KBM-7 (cell line): ENCODE measurements around the gene SDK2.
A peak's percentile ranks its signal among the peaks of the same experiment; 100 is the strongest.
"Not testable (repeated sequence)": the region's sequence is repeated elsewhere in the genome, so short reads cannot be mapped to it uniquely, and the experiment has no call there.

Experiments
- DNase-seq: peaks from one replicate; pipeline ENCODE4 v3.0.0-alpha.2; 2015
- in situ Hi-C: fragments of 300-500 bp; cut with MboI; formaldehyde crosslinking; loops from 2 replicates; pipeline ENCODE4 v1.14.3; 2020; ENCODE audit warnings: low sequenced_read_pairs, low pct_unique_long_range_greater_than_20kb, mixed read lengths

SDK2 gene

DNA sequence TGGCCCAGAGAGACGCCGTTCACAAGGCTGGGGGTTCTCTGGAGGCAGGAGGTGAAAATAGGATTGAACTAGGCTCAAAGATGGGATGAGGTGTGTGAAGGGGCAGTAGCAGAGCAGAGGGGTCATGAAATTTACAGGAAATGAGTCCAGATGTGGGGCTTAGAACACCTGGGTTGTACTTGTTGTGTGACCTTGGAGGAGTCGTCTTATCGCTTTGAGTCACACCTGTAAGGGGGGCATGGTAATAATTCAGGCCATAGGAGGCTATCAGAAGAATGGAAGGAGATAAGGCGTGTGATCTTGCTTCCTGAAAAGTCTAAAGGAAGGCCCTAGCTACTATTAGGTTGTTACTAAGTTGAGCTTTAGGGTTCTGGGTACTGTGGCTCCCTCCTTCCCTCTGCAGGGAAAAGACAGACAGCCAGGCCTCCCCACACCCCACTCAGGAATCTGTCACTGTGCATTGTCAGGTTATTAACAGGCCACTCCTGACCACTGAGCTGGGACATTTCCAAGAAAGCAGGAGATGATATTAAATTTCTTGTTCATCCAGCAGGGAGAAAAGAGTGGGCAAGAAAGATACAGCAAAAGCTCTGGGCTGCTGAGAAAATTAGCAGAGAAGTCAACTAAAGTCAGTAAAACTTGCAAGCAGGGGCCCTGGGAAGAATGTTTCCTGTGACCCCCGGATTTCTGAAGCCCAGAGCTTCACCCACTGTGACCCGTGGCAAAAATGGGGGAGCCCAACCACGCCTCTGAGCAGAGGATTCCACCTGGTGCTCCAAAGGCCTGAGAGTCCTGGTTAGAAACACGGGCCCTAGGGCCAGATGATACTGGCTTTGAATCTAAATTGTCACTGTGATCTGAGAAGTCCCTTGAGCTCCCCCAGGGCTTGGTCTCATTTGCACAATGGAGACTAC lies 326.5 kb downstream of the SDK2 start:
- in situ Hi-C loops = no loop called here

DNA sequence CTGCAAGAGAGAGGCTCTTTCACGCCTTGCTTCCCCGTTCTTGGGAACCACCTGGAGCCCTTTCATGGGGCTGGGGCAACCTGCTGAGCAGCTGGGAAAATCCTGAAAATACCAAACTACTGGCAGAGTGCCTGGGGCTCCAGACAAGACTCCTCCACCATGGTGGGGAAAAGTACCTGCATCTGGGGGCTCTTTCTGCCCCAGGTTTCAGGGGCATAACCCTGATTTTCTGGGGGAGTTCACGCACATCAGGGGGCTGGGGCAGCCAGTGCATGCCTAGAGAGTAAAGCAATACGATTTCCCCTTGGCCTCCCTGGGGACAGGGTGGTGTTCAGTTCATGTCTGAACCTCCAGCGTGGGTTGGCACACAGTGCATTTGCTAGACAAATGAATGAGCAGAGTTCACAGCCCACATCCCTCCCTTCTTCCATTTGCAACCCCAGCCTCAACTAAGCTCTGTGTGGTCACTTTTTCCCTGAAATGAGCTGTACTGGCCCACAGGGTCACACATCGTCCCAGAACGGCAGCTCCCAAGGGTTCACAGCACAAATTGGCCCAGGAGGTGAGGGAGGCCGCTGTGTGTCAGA lies 327.2 kb downstream of the SDK2 start:
- in situ Hi-C loops = no loop called here
- no peak for DNase-seq

More for the DNA sequence above, 326.5 kb downstream of the SDK2 start:
- DNase-seq = no peak

DNA sequence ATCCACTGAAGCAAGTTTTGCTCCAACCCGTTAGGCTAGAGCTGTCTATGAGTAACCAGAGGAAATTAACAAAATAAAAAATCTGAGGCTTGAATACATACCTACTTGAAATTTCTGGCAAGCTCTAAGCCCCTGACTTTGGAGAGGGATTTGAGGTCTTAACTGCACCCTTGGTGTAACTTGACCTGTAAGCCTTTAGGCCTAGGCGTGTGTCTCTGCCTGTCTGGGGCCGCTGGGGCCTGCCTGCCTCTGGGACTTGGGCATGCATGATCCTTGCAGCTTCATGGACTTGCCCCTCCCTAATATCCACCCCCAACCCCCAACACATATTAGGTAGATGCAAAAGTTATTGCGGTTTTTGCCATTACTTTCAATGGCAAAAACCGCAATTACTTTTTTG lies 328.8 kb downstream of the SDK2 start:
- DNase-seq = no peak
- in situ Hi-C loops = no loop called here

DNA sequence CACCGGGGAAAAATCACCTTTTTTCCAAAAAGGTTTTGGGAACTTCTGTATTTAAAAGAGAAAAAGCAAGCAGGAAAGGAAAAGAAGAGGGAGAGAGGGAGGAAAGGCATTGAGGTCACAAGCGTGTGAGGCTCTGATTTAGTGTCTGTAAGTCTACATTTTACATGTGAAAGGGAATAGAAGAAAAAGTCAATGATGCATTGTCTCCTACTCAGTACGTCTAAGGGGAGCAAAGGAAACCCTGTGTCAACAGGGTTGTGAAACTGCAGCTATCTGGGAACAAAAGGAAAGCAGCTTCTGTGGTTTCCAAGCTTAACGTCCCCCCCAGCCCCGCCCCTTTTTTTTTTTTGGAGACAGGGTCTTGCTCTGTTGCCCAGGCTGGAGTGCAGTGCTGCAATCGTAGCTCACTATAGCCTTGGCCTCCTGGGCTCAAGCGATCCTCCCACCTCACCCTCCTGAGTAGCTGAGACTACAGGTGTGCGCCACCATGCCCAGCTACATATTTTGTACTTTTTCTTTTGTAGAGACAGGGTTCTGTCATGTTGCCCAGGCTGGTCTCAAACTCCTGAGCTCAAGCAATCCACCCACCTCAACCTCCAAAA lies 330.6 kb downstream of the SDK2 start:
- in situ Hi-C loops = no loop called here
- no peak for DNase-seq

DNA sequence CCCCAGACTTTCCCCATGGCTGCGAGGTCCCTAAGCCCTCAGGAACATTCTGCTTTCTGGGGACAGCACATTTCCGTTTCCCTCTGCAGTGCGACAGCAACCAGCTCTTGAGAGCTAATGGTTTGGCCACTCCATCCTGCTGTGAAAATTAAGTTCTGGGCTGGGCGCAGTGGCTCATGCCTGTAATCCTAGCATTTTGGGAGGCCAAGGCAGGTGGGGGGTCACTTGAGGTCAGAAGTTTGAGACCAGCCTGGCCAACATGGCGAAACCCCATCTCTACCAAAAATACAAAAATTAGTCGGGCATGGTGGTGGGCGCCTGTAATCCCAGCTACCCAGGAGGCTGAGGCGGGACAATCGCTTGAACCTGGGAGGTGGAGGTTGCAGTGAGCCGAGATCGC lies 331.4 kb downstream of the SDK2 start:
- in situ Hi-C loops, DNase-seq: not testable (repeated sequence)

DNA sequence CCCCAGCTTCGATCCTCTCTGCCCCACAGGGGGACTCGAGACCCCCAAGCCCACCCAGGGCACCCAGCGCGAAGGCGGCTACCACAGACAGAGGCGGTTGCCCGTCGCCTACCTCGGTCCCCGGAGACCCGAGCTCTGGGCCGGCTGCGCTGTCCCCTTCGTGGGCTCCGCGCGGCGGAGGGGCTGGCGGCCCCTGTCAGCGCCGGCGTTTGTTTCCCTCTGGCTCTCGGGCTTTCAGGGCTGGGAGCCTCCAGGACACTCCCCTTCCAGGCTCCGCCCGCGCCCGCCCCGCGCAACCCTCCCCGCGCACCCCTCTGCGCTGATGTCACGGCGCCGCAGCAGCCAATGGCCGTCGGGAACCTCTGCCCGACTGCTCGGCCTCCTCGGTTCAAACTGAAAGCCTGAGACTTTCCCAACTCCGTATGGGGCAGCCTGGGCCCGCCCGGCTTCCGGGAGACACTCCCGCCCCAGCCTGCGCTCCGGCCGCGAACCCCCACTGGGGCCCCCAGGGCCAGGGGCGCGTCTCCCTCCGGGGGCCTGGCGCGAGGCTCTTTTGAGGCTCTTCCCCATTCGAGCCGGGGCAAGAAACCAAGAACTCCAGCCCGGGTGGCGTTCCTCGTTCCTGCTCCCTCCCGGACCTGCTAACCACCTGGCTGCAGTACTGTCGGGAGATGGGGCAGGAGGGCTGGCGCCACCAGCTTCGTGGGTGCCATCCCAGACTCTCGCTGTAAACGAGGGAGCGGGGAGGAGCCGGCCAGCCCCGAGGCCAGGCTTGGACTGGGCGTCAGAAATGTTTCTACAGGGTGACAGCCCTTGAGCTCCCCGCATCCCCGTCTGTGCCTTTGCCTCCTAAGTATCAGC lies 332.2 kb downstream of the SDK2 start, which contains the start of gene CDC42EP4:
Gene CDC42EP4 (minus strand): TSS at position 221 of the 861 bp plus-strand sequence. CDS start 25,501 bp downstream, outside the sequence.
- peak; percentile 90 for DNase-seq
- in situ Hi-C loops = no loop called here

DNA sequence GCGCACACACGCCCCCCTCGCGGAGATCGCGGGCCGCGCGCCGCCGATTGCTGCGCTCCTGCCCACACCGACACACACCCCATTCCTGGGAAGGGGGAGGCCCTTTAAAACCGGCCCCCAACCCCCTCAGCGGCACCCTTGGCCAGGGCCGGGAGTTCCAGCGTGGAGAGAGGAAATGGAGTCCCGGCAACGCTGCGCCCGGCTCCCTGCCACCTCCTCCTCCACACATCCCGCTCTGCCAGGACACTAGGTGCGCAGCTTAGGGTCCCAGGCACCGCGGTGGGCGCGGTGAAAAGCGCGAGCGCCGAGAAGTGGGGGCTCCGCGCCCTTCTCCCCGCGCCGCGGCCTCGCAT lies 332.8 kb downstream of the SDK2 start:
- DNase-seq = no peak
- in situ Hi-C loops = no loop called here

DNA sequence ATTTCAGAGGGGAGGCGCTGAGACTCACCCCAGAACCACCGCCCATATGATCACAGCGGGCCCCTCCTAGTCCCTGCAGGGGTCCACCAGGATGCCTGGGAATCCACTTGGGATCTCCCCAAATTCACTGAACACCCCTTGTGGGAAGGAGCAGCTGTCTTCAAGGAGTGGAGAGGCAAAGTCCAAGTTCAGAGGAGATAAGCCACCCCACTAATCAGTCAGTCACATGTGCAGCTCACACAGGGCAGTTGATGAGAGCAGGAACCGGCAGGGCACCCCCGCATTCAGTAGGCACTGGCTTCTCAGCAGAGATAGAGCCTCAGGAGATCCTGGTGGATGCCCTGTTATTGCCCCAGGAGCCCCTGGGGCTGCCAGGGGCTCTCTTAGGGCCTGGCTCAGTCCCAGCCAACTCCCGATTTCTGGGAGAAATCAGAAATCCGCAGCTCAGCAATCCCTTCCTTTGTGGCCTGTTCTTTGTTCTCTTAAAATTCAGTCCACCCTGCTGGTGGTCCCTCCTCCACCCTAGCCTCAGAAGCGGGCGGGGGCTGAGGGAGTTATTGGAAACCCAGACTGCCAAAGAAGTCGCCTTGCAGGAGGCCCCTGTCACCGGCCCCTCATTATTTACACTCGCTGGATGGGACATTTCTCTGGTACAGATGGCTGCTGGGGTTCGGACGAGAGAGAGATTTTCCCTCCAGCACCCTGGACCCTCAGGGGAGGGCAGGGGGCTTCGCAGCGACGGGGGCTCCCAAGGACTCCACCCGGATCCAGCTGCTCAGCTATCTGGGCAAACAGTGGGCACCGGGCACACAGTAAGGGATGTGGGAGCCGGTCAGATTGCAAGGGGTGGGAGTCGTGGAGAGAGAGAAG lies 334.3 kb downstream of the SDK2 start:
- in situ Hi-C loops = no loop called here
- peak; percentile 25 for DNase-seq

DNA sequence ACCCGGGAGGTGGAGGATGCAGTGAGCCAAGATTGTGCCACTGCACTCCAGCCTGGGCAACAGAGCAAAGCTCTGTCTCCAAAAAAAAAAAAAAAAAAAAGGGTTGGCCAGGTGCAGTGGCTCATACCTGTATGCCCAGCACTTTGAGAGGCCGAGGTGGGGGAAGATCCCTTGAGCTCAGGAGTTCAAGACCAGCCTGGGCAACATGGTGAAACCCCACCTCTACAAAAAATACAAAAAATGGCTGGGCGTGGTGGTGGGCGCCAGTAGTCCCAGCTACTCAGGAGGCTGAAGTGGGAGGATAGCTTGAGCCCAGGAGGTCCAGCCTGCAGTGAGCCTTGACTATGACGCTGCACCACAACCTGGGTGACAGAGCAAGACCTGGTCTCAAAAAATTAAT lies 335.3 kb downstream of the SDK2 start:
- in situ Hi-C loops, DNase-seq: not testable (repeated sequence)

DNA sequence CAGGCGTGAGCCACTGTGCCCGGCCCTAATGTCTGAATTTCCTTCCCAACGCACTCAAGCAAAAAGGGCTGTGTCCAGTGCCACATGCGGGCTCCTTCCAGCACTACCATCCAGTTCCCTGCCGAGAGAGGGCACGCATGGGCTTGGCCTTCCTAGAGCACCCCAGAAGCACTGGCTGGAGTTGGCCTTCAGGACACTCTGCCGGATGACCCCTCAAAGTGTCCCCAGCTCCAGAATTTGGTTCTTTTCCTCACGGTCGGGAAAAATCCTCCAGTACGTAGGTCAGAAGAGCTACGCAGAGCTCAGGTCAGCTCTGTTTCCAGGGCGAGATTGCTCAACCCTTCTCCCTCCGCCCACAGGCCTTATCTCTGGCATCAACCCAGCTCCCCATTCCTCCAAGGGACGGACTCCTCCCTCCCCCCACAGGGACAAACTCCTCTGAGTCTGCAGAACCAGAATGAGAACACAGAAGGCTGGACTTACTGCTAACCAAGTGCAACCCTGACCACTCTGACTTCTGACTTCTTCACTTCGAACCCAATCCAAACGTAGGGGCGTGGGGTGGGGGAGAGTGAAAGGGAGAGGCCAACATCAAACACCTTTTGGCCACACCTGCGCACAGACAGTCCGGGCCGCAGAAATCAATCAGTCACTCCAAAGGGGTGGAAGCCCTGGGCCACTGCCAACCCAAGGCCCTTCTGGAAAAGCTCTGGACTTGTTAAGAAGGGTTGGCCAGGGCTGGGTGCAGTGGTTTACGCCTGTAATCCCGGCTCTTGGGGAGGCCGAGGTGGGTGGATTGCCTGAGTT lies 336.0 kb downstream of the SDK2 start:
- peak; percentile 73 for DNase-seq
- in situ Hi-C loops = no loop called here

DNA sequence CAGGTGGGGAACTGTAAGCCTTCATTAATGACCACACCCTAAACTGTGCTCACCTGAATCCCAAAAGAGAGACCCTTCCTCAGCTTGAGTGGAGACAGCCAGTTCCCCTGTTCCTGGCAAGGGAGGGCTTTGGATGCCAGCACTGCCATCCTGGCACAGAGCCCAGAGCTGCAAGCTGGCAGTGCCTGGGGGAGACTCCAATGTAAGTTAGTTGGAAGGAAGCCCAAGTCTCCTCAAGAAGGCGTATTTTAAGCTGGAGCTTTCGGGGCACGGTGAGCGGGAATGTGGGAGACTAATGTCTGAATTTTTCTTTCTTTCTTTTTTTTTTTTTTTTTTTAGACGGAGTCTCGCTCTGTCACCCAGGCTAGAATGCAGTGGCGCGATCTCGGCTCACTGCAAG lies 337.1 kb downstream of the SDK2 start:
- in situ Hi-C loops = no loop called here
- no peak for DNase-seq

DNA sequence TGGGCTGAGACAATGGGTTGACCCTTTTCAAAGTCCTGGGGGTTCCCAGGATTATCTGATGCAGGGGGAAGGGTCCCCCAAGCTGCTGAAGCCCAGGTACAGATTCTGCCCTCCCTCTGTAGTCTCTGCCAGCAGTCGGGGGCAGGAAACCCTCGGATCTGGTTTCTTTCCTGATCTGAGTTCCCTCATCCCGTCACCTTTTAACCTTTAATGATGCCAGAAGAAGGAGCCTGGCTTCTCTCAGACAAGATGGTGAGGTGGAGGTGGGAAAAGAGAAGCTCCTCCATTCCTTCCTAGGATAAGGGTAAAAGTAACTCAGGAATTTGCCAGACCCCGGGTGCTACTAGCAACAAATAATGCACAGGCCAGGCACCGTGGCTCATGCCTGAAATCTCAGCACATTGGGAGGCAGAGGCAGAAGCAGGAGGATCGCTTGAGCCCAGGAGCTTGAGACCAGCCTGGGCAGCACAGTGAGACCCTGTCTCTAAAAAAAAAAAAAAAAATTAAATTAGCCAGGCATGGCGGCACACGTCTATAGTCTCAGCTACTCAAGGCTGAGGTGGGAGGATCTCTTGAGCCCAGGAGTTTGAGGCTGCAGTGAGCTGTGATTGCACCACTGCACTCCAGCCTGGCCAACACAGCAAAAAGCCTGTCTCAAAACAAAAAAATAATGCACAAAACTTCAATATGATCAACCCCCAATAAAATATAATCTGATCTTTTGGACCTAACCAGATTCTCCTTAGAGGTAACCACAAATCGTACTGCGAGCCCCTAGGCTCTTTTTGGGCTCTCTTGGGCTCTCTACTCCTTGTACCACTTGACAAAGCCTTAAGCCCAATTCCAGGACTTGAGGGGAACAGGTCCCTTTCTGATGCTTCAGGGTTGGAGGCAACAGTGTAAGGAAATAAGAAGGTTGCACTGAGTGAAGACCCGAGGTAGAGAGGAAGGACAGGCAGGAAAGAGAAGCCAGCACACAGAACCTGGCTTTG lies 338.1 kb downstream of the SDK2 start:
- in situ Hi-C loops = no loop called here

DNA sequence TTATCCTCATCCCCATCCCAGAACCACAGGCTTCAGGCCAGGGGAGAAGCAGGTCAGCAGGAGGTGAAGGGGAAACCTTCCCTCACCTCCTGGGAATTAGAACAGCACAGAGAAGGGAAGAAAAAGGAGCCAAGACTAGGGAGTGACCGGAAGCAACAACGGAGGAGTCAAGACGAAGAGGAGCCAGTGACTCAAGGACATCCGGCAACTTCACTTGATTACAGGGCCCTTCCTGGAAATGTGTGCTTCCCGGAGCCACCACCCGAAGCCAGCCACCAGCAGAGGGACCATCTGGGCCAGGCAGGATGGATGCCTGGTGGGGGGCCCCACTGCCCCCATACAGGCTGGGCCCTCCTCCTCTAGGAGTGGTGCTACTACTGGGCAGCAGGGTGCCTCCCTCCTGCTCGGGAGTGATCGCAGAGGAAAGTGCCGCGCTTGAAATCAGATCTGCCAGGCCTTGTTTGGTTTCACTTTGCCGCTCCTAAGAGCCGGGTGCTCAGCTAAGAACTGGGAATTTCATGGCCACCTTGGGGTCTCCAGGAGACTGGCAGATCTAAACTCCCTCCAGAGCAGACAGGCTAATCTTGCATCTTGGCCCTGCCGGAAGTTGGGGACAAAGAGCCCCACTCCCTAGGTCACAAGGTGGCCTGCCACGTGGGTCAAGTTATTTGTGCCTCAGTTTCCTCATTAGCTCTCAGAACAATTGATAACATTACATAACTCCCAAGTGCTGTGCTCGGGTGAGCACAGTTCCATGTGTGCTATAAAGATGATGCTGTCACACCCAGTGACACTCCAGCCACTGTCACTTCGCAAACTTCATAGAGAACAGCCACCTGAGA lies 339.1 kb downstream of the SDK2 start:
- DNase-seq = peak; percentile 80
- in situ Hi-C loops = no loop called here

More for the DNA sequence above, 338.1 kb downstream of the SDK2 start:
- no peak for DNase-seq

DNA sequence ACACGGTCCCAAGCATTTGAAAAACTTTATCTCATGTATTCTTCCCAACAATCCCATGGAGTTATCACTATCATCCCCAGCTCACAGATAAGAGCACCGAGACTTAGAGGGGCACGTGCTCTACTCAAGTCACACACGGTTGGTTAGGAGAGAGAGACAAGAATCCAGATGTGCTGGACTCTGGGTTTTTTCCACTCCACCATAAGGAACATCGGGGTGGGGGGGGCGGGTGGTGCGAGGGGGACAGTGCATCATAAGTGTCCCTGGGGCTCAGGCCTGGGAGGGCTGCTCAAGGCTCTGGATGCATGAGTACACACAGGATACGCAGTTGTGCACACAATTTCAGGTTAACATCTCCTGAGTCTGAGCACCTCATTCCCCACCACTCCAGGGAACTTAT lies 339.8 kb downstream of the SDK2 start:
- no peak for DNase-seq
- in situ Hi-C loops = no loop called here

DNA sequence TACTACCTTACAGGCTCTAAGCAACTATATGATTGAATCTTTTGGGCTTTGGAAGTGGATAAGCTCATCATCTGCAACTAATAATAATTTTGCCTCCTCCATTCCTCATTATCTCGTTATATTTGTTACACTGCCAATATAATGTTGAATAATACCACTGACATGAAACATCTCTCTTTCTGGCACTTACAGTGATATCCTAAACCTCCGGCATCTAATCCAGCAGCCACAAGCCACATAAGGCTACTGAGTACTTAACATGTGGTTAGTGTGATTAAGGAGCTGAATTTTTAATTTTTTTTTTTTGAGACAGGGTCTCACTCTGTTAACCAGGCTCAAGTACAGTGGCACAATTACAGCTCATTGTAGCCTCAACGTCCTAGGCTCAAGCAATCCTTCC lies 342.1 kb downstream of the SDK2 start:
- in situ Hi-C loops = no loop called here
- no peak for DNase-seq

DNA sequence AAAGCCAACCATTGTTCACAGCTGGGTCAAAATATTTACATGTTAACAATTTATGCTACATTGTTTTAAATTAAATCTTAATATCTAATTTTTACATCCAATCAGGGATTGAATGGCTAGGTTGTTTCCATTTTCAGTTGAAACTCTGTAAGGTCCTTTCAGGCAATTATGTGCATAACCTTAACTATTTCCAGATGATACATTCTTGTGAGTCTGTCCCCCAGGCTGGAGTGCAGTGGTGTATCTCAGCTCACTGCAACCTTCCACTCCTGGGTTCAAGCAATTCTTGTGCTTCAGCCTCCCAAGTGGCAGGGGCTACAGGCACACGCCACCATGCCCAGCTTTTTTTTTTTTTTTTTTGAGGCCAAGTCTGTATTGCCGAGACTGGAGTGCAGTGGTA lies 342.9 kb downstream of the SDK2 start:
- DNase-seq = no peak
- in situ Hi-C loops = no loop called here
